ENCODE results near the gene LRRC8D. TPM values are rescaled to one million over a fixed set of nuclear protein-coding genes. Genes with fewer than 3 reads are reported as not detected.

The LRRC8D gene
- total RNA-seq, 4 donors from 2014 or later: 6.9 to 13.2 (median 8.8) TPM

DNA sequence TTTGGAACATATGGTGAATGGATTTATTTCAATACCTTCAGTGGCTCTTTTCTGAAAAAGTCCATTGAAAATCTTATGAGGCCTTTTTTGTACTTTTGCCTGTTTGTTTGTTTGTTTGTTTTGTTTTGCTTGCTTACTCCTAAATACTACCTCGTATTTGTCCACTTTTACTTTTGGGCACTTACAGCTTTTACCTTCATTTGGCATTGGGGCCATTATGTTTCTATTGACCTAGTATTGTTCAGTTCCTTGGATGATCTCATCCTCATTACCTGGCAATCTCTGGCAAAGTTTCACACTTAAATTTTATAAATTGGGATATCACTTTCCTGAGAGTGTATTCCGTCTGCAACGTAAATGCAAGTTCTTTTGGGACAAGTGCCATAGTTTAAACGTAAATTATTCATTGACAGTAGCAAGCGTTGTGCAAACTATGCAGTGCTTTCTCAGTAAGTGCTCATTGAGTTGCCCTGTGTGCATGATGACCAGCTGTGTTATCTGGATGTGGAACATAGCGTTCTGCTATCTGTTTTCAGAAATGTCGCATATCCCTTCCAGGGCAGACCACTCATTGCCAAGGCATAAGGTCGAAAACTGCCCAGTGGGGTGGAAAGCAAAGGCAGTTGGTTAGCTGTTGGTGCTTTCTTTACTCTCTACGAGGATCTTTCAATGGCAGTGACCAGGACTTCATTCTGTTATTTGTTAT lies 51.1 kb downstream of the LRRC8D start:
- TF ChIP-seq, protein P1, sequence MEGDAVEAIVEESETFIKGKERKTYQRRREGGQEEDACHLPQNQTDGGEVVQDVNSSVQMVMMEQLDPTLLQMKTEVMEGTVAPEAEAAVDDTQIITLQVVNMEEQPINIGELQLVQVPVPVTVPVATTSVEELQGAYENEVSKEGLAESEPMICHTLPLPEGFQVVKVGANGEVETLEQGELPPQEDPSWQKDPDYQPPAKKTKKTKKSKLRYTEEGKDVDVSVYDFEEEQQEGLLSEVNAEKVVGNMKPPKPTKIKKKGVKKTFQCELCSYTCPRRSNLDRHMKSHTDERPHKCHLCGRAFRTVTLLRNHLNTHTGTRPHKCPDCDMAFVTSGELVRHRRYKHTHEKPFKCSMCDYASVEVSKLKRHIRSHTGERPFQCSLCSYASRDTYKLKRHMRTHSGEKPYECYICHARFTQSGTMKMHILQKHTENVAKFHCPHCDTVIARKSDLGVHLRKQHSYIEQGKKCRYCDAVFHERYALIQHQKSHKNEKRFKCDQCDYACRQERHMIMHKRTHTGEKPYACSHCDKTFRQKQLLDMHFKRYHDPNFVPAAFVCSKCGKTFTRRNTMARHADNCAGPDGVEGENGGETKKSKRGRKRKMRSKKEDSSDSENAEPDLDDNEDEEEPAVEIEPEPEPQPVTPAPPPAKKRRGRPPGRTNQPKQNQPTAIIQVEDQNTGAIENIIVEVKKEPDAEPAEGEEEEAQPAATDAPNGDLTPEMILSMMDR (IDR thresholded peaks at IDR 0.05): no peak
- no peak for ATAC-seq (ENCODE audit: low FRiP score)
- no peak for DNase-seq (ENCODE audit: low spot score)

DNA sequence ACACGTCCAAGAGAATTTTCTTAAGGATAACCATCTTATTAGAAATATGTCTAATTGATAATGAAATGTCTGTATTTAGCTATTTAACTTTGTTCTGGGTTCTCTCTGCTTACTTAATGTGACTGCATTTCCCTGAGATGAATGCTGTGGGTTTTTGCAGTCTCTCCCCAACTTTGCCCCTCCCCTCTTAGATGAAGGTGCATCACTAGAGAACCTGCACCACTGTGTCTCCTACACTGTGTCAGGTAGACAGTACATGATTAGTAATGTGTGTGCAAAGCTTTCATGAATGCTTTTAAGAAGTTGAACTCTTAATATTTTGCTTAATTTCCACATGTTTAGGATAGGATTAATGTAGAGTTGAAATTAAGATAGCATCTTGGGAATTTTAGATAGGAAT lies 51.7 kb downstream of the LRRC8D start:
- ATAC-seq (ENCODE audit: low FRiP score) (no peak), DNase-seq (ENCODE audit: low spot score) (no peak)
- TF ChIP-seq, protein P1 (IDR thresholded peaks at IDR 0.05): no peak

DNA sequence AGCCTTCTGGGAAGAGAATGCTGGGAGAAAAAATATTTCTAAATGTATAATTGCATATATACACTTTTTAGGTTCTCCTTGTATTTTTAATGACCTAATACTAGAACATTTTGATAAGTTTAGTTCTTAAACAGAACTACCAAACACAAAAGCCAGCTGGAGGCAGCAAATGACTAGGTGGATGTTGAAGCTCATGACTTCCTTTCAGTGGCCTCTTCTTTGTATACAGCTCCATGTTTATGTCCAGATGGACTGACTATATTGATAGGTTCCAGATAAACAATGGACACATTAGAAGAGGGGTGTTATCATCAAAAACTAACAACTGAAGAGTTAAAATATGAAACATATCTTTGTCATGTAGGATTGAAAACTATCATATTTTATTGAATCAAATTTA lies 52.5 kb downstream of the LRRC8D start:
- DNase-seq (ENCODE audit: low spot score): no peak
- TF ChIP-seq, protein P1 (IDR thresholded peaks at IDR 0.05): no peak
- ATAC-seq (ENCODE audit: low FRiP score): no peak

DNA sequence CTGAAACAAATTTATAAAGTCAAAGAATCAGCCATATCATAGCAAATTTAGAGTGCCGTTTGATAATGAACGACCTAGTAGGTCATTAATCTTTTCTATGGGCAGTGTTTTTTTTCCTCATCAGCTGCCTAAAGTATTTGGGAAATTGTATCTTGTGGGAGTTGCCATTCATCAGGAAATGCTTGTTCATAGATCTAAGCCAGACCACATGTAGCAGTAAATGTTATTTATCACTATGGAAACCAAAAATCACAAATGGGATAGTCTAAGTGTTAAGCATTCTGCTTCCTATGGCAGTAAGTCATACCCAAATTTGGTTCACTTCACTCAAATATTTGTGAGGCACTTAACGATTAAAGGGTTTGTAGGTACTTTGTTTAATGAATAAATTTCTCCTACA lies 52.9 kb downstream of the LRRC8D start:
- TF ChIP-seq, protein P1 (IDR thresholded peaks at IDR 0.05): no peak
- DNase-seq (ENCODE audit: low spot score): no peak
- peak; percentile 85 for ATAC-seq (ENCODE audit: low FRiP score)

DNA sequence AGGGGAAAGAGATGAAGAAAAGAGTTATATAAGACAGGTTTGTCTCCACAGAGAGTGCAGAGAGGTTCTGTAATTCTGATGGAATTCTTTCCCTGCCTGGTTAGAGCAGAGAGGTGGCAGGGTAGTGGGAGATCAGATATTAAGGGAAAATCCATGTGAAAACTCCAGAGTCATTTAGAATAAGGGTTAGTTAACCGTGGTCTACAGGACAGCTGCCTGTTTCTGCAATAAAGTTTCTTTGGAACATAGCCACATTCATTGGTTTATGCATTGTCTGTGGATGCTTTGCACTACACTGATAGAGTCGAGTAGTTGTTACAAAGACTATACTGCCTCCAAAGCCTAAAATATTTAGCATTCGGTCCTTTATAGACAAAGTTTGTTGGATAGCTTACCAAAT lies 55.6 kb downstream of the LRRC8D start:
- no peak for ATAC-seq (ENCODE audit: low FRiP score)
- no peak for DNase-seq (ENCODE audit: low spot score)
- TF ChIP-seq, protein P1 (IDR thresholded peaks at IDR 0.05): no peak

DNA sequence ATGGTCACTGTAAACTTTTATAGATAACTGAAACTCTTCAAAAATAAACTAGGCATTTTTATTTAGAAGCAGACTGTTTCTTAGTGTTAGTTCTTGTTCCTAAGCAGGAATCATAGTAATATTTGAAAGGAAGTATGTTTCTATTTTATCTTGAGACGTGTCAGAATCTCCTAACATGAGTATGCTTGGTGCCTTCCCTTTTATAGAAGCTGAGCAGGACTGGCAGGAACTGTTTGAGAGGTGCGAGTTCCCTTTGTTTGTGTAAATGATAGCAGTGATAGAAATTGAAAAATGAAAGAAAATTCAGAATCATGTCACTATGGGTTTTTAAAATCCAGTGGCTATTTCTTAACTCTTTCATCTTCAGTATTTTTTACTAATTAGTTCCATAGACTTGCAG lies 56.9 kb downstream of the LRRC8D start:
- ATAC-seq (ENCODE audit: low FRiP score) (no peak), DNase-seq (ENCODE audit: low spot score) (no peak)

DNA sequence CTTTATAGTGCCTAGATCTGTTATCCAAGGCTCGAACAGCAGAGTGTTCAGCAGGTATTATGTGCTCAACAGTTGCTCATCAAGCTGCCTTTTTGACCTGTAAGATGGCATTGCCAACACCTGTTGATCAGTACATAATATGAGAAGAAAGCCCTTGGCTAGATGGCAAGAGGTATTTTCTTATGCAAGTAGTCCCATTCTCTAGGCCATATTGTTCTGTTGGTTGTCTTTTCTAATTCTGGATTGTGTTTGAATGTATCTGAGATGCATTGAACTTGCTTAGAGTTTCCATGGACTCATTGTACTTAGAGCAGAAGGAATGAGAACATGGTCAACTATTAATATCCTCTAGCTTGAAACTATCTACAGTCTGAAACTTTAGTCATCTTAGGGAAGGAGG lies 57.4 kb downstream of the LRRC8D start:
- DNase-seq (ENCODE audit: low spot score): no peak
- TF ChIP-seq, protein P1 (IDR thresholded peaks at IDR 0.05): no peak
- ATAC-seq (ENCODE audit: low FRiP score): no peak

More for the DNA sequence above, 56.9 kb downstream of the LRRC8D start:
- TF ChIP-seq, protein P1 (IDR thresholded peaks at IDR 0.05): no peak
